ENCODE measurements around the gene HAAO. TPM values are rescaled to one million over a fixed set of nuclear protein-coding genes. Genes with fewer than 3 reads are reported as not detected.

HAAO gene
- total and polyA plus RNA-seq, 2 experiments from 2014 or later, result 2.6 to 3.2 TPM

DNA sequence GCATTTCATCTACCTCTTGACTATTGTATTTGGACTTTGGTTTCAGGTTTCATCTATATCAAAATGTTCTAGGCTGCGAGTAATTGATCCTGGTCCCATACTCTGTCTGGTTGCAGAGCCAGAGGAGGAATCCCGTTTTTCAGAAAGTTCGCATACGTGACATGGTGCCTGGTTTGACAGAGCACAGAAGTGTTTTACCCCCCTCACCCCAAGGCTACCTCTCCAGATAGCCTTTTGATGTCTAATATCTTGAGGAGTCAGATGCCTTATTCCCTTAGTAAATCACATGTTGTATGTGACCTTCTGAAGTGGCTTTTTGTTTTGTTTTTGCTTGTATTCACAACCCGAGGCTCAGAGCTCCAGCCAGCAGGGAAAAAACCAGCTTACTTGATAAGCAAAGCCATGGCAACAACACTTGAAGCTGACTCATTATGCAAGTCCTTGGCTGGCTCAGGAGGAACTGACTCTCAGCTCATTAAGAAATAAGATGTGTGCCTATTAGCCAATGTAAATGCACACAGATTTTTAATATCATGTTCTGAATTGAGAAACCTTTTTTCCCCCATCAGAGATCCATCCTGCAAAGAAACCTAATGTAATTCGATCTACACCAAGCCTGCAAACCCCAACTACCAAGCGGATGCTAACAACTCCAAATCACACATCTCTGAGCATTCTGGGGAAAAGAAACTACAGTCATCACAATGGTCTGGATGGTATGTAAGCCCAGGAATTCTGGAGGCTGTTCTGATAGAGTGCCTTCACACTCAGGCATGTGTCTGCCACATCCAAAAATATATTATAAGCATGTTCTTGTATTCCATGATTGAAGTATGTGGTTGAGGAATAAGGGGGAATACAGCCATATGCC is 69.8 kb downstream of the HAAO start (continued):
- TF ChIP-seq, protein P1, sequence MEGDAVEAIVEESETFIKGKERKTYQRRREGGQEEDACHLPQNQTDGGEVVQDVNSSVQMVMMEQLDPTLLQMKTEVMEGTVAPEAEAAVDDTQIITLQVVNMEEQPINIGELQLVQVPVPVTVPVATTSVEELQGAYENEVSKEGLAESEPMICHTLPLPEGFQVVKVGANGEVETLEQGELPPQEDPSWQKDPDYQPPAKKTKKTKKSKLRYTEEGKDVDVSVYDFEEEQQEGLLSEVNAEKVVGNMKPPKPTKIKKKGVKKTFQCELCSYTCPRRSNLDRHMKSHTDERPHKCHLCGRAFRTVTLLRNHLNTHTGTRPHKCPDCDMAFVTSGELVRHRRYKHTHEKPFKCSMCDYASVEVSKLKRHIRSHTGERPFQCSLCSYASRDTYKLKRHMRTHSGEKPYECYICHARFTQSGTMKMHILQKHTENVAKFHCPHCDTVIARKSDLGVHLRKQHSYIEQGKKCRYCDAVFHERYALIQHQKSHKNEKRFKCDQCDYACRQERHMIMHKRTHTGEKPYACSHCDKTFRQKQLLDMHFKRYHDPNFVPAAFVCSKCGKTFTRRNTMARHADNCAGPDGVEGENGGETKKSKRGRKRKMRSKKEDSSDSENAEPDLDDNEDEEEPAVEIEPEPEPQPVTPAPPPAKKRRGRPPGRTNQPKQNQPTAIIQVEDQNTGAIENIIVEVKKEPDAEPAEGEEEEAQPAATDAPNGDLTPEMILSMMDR (conservative IDR thresholded peaks at IDR 0.05; ENCODE audit: low read depth in 2 of 2), result no peak
- TF ChIP-seq EZH2phosphoT487 (IDR thresholded peaks at IDR 0.05; ENCODE audit: unreplicated experiment) (no peak), ZNF331 (CRISPR knock-in tag; IDR thresholded peaks at IDR 0.05; ENCODE audit: low read depth) (no peak), EZH2 (IDR thresholded peaks at IDR 0.05; ENCODE audit: low read depth, unreplicated experiment) (no peak), NANOG (IDR thresholded peaks at IDR 0.05; ENCODE audit: borderline replicate concordance) (no peak), STAT1 (IDR thresholded peaks at IDR 0.05; ENCODE audit: unreplicated experiment) (no peak)

DNA sequence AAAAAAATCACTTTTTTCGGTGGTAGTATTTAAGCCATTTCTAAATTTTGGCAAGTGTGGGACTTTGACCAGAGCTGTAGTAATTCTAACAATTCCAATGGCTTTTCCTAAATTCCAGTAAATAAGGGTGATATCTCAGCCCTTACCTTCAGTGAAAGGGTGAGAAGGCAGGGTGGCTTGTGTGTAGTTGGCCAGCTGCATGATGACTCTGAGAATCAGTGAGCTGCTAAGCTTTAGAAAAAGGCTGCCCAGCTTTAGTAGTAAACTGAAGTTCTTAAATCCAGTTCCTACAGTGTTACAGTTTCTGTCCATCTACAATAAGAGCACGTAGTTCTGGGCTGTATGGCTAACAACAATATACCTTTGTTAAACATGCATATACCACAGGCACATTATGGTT is 70.5 kb downstream of the HAAO start:
- H3K27me3 ChIP-seq (ENCODE audit: insufficient read depth), result no peaks in the 10 kb centered on the region
- no peak overlapping the region for H3K4me3 Mint-ChIP-seq
- H3K4me1 ChIP-seq (ENCODE audit: insufficient read depth), result peaks cover 19% of the 10 kb centered on the region; the same call in 1 of the 2 replicates
- no peaks in the 10 kb centered on the region for H3F3A ChIP-seq (replicated peaks; ENCODE audit: low read depth)
- 0 out of 3 replicates have a peak, but pooled peaks cover 4% of the 10 kb centered on the region for H3K36me3 Mint-ChIP-seq (ENCODE audit: low read depth)
- no peaks in the 10 kb centered on the region for H4K20me1 ChIP-seq (replicated peaks; ENCODE audit: insufficient read depth)
- peak overlapping the region; percentile 21 for H3K27ac ChIP-seq (ENCODE audit: low read depth)
- peak overlapping the region; percentile 63; the same call in 1 of the 2 replicates for H3K27ac Mint-ChIP-seq
- no peaks in the 10 kb centered on the region for H3K79me2 ChIP-seq (replicated peaks; ENCODE audit: insufficient read depth)
- no peak overlapping the region for H3K4me3 ChIP-seq
- H3K4me2 ChIP-seq, result no peak overlapping the region
- no peak for ATAC-seq
- peaks cover 12% of the 10 kb centered on the region for H3K4me1 Mint-ChIP-seq
- no peaks in the 10 kb centered on the region for H3K9me3 Mint-ChIP-seq
- H3K36me3 ChIP-seq (ENCODE audit: insufficient read depth), result no peaks in the 10 kb centered on the region; the same call in 1 of the 2 replicates
- no peak overlapping the region for H2AFZ ChIP-seq
- no peaks in the 10 kb centered on the region for H3K9me2 ChIP-seq (ENCODE audit: insufficient read depth)
- DNase-seq (ENCODE audit: low spot score), result no peak
- H3K27me3 Mint-ChIP-seq (ENCODE audit: insufficient read depth, low read depth, poor library complexity), result no peaks in the 10 kb centered on the region
- no peak for TF ChIP-seq EZH2phosphoT487 (IDR thresholded peaks at IDR 0.05; ENCODE audit: unreplicated experiment)
- TF ChIP-seq, protein P2, sequence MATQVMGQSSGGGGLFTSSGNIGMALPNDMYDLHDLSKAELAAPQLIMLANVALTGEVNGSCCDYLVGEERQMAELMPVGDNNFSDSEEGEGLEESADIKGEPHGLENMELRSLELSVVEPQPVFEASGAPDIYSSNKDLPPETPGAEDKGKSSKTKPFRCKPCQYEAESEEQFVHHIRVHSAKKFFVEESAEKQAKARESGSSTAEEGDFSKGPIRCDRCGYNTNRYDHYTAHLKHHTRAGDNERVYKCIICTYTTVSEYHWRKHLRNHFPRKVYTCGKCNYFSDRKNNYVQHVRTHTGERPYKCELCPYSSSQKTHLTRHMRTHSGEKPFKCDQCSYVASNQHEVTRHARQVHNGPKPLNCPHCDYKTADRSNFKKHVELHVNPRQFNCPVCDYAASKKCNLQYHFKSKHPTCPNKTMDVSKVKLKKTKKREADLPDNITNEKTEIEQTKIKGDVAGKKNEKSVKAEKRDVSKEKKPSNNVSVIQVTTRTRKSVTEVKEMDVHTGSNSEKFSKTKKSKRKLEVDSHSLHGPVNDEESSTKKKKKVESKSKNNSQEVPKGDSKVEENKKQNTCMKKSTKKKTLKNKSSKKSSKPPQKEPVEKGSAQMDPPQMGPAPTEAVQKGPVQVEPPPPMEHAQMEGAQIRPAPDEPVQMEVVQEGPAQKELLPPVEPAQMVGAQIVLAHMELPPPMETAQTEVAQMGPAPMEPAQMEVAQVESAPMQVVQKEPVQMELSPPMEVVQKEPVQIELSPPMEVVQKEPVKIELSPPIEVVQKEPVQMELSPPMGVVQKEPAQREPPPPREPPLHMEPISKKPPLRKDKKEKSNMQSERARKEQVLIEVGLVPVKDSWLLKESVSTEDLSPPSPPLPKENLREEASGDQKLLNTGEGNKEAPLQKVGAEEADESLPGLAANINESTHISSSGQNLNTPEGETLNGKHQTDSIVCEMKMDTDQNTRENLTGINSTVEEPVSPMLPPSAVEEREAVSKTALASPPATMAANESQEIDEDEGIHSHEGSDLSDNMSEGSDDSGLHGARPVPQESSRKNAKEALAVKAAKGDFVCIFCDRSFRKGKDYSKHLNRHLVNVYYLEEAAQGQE (IDR thresholded peaks at IDR 0.05; ENCODE audit: unreplicated experiment), result no peak
- TF ChIP-seq CREB1 (CRISPR knock-in tag; IDR thresholded peaks at IDR 0.05; ENCODE audit: low read depth), result no peak
- TF ChIP-seq STAT1 (IDR thresholded peaks at IDR 0.05; ENCODE audit: unreplicated experiment), result no peak
- TF ChIP-seq, protein P3, sequence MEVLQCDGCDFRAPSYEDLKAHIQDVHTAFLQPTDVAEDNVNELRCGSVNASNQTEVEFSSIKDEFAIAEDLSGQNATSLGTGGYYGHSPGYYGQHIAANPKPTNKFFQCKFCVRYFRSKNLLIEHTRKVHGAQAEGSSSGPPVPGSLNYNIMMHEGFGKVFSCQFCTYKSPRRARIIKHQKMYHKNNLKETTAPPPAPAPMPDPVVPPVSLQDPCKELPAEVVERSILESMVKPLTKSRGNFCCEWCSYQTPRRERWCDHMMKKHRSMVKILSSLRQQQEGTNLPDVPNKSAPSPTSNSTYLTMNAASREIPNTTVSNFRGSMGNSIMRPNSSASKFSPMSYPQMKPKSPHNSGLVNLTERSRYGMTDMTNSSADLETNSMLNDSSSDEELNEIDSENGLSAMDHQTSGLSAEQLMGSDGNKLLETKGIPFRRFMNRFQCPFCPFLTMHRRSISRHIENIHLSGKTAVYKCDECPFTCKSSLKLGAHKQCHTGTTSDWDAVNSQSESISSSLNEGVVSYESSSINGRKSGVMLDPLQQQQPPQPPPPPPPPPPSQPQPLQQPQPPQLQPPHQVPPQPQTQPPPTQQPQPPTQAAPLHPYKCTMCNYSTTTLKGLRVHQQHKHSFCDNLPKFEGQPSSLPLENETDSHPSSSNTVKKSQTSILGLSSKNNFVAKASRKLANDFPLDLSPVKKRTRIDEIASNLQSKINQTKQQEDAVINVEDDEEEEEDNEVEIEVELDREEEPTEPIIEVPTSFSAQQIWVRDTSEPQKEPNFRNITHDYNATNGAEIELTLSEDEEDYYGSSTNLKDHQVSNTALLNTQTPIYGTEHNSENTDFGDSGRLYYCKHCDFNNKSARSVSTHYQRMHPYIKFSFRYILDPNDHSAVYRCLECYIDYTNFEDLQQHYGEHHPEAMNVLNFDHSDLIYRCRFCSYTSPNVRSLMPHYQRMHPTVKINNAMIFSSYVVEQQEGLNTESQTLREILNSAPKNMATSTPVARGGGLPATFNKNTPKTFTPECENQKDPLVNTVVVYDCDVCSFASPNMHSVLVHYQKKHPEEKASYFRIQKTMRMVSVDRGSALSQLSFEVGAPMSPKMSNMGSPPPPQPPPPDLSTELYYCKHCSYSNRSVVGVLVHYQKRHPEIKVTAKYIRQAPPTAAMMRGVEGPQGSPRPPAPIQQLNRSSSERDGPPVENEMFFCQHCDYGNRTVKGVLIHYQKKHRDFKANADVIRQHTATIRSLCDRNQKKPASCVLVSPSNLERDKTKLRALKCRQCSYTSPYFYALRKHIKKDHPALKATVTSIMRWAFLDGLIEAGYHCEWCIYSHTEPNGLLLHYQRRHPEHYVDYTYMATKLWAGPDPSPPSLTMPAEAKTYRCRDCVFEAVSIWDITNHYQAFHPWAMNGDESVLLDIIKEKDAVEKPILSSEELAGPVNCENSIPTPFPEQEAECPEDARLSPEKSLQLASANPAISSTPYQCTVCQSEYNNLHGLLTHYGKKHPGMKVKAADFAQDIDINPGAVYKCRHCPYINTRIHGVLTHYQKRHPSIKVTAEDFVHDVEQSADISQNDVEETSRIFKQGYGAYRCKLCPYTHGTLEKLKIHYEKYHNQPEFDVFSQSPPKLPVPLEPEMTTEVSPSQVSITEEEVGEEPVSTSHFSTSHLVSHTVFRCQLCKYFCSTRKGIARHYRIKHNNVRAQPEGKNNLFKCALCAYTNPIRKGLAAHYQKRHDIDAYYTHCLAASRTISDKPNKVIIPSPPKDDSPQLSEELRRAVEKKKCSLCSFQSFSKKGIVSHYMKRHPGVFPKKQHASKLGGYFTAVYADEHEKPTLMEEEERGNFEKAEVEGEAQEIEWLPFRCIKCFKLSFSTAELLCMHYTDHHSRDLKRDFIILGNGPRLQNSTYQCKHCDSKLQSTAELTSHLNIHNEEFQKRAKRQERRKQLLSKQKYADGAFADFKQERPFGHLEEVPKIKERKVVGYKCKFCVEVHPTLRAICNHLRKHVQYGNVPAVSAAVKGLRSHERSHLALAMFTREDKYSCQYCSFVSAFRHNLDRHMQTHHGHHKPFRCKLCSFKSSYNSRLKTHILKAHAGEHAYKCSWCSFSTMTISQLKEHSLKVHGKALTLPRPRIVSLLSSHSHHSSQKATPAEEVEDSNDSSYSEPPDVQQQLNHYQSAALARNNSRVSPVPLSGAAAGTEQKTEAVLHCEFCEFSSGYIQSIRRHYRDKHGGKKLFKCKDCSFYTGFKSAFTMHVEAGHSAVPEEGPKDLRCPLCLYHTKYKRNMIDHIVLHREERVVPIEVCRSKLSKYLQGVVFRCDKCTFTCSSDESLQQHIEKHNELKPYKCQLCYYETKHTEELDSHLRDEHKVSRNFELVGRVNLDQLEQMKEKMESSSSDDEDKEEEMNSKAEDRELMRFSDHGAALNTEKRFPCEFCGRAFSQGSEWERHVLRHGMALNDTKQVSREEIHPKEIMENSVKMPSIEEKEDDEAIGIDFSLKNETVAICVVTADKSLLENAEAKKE (CRISPR knock-in tag; IDR thresholded peaks at IDR 0.05), result no peak
- TF ChIP-seq, protein P1 (conservative IDR thresholded peaks at IDR 0.05; ENCODE audit: low read depth in 2 of 2), result no peak
